ENCODE measurements around the gene FAM219A. TPM values are rescaled to one million over a fixed set of nuclear protein-coding genes. Genes with fewer than 3 reads are reported as not detected.

Gene FAM219A
- total RNA-seq, 2 donors from 2014 or later: 14.4 to 16.5 TPM

GRCh38 chr9:34463901-34464232, 5.5 kb upstream of the FAM219A start:
- intact Hi-C loops (cut with DNase I): no loop called here
- Histone ChIP-seq H3K4me3 (no peak overlapping the region), H3K27ac (no peak overlapping the region), H3K36me3 (no peaks in the 10 kb centered on the region), H3K4me1 (replicated peaks) (no peaks in the 10 kb centered on the region), H3K9me3 (no peaks in the 10 kb centered on the region), H3K27me3 (replicated peaks; ENCODE audit: insufficient read depth) (no peaks in the 10 kb centered on the region)
- 54% methylated on average over 2 of the region's 2 CpGs for WGBS
- no peak for DNase-seq (ENCODE audit: low spot score)
- TF ChIP-seq POLR2AphosphoS5 (IDR thresholded peaks at IDR 0.05) (no peak), POLR2A (IDR thresholded peaks at IDR 0.05) (no peak), CTCF (IDR thresholded peaks at IDR 0.05) (no peak)

- H3K4me1 ChIP-seq (replicated peaks): no peaks in the 10 kb centered on the region
- intact Hi-C loops (cut with DNase I): no loop called here
- H3K36me3 ChIP-seq: no peaks in the 10 kb centered on the region
- 18% methylated on average over 5 of the region's 5 CpGs for WGBS
- H3K27me3 ChIP-seq (replicated peaks; ENCODE audit: insufficient read depth): no peaks in the 10 kb centered on the region
- no peak for DNase-seq (ENCODE audit: low spot score)
- H3K4me3 ChIP-seq: no peak overlapping the region
- H3K9me3 ChIP-seq: no peaks in the 10 kb centered on the region
- TF ChIP-seq POLR2A (IDR thresholded peaks at IDR 0.05): no peak
- no peak for TF ChIP-seq CTCF (IDR thresholded peaks at IDR 0.05)
- TF ChIP-seq POLR2AphosphoS5 (IDR thresholded peaks at IDR 0.05): no peak
- no peak overlapping the region for H3K27ac ChIP-seq
These were observed 4.9 kb upstream of the FAM219A start for GRCh38 chr9:34463098-34463900.

- Histone ChIP-seq H3K27me3 (replicated peaks; ENCODE audit: insufficient read depth) (no peaks in the 10 kb centered on the region), H3K4me3 (no peak overlapping the region), H3K9me3 (no peaks in the 10 kb centered on the region), H3K36me3 (no peaks in the 10 kb centered on the region), H3K27ac (no peak overlapping the region), H3K4me1 (replicated peaks) (peaks cover 5% of the 10 kb centered on the region)
- DNase-seq (ENCODE audit: low spot score): no peak
- TF ChIP-seq CTCF (IDR thresholded peaks at IDR 0.05): no peak
- no peak for TF ChIP-seq POLR2A (IDR thresholded peaks at IDR 0.05)
- no peak for TF ChIP-seq POLR2AphosphoS5 (IDR thresholded peaks at IDR 0.05)
- 60% methylated on average over 3 of the region's 3 CpGs for WGBS
- intact Hi-C loops (cut with DNase I): no loop called here
These were observed 1.6 kb upstream of the FAM219A start for GRCh38 chr9:34459941-34460340.

- no peak overlapping the region for H3K27ac ChIP-seq
- no peak for DNase-seq (ENCODE audit: low spot score)
These were observed 986 bp upstream of the FAM219A start for GRCh38 chr9:34459356-34459755.

More at GRCh38 chr9:34459356-34459755, 986 bp upstream of the FAM219A start:
- H3K27me3 ChIP-seq (replicated peaks; ENCODE audit: insufficient read depth): no peaks in the 10 kb centered on the region
- intact Hi-C loops (cut with DNase I): no loop called here
- no peaks in the 10 kb centered on the region for H3K9me3 ChIP-seq
- TF ChIP-seq POLR2AphosphoS5 (IDR thresholded peaks at IDR 0.05): no peak
- TF ChIP-seq CTCF (IDR thresholded peaks at IDR 0.05): no peak
- peaks cover 5% of the 10 kb centered on the region for H3K4me1 ChIP-seq (replicated peaks)
- H3K4me3 ChIP-seq: no peak overlapping the region
- 85% methylated on average over 14 of the region's 14 CpGs for WGBS
- no peaks in the 10 kb centered on the region for H3K36me3 ChIP-seq

Data from prostate gland (tissue), 2 donors.